Dermis microvascular lymphatic vessel endothelial cell (primary cell): ENCODE data around the gene GALNT9. TPM values are rescaled to one million over a fixed set of nuclear protein-coding genes. Genes with fewer than 3 reads are reported as not detected.

ENCODE experiments used
- DNase-seq, 2 donors: peaks; one replicate each; pipeline versions ENCODE4 v3.0.0 to v3.0.0-alpha.2; 2010; ENCODE audit warnings: low read depth in 2 of 2
- total RNA-seq: library from RNA; depleted of rRNA; stranded (reverse); fragments of >200 nt; gene quantifications from 2 replicates; pipeline ENCODE4 v1.2.1, GENCODE V29; 2014

The GALNT9 gene
- total RNA-seq, 1 donor from 2014 or later, result under 0.01 TPM

- no peak for DNase-seq
Observed at GRCh38 chr12:132173135-132174014, 156.0 kb downstream of the GALNT9 start.

- no peak for DNase-seq
Observed at GRCh38 chr12:132172619-132173018, 156.8 kb downstream of the GALNT9 start.

- DNase-seq, result no peak
Observed at GRCh38 chr12:132171968-132172521, 157.3 kb downstream of the GALNT9 start.

- no peak for DNase-seq
Observed at GRCh38 chr12:132171293-132171967, 158.0 kb downstream of the GALNT9 start.

- DNase-seq, result no peak
Observed at GRCh38 chr12:132170637-132171292, 158.6 kb downstream of the GALNT9 start.

GRCh38 chr12:132170094-132170636, 159.2 kb downstream of the GALNT9 start:
- no peak for DNase-seq

GRCh38 chr12:132169376-132169775, 160.0 kb downstream of the GALNT9 start:
- no peak for DNase-seq

GRCh38 chr12:132168311-132169031, 160.9 kb downstream of the GALNT9 start:
- no peak for DNase-seq

- DNase-seq, result no peak
Observed at GRCh38 chr12:132167611-132168310, 161.6 kb downstream of the GALNT9 start.

GRCh38 chr12:132166801-132167591, 162.4 kb downstream of the GALNT9 start:
- no peak for DNase-seq

GRCh38 chr12:132166093-132166492, 163.3 kb downstream of the GALNT9 start:
- DNase-seq, result no peak

GRCh38 chr12:132165584-132165983, 163.8 kb downstream of the GALNT9 start:
- no peak for DNase-seq

- no peak for DNase-seq
Observed at GRCh38 chr12:132164426-132164825, 165.0 kb downstream of the GALNT9 start.

- no peak for DNase-seq
Observed at GRCh38 chr12:132163911-132164288, 165.5 kb downstream of the GALNT9 start.

GRCh38 chr12:132163041-132163910, 166.1 kb downstream of the GALNT9 start:
- DNase-seq, result no peak

- DNase-seq, result peak; percentile 46 to 79
Observed at GRCh38 chr12:132162508-132163031, 166.8 kb downstream of the GALNT9 start.

GRCh38 chr12:132161796-132162507, 167.4 kb downstream of the GALNT9 start:
- DNase-seq, result no peak
